Osteocyte (in vitro differentiated cells): ENCODE measurements around the gene SV2A. TPM values are rescaled to one million over a fixed set of nuclear protein-coding genes. Genes with fewer than 3 reads are reported as not detected.
A peak's percentile ranks its signal among the peaks of the same experiment; 100 is the strongest.

Experiments used
- DNase-seq: peaks from one replicate; pipeline ENCODE4 v3.0.0; 2021; ENCODE audit warnings: mixed read lengths; ENCODE audit not compliant: unreplicated experiment; ENCODE audit errors: extremely low spot score
- H3K27ac Mint-ChIP-seq: one replicate; pipeline ENCODE4 v1.8.0; 2021; ENCODE audit warnings: mild to moderate bottlenecking, mixed read lengths; ENCODE audit not compliant: unreplicated experiment
- H3K27me3 Mint-ChIP-seq: one replicate; pipeline ENCODE4 v1.8.0; 2021; ENCODE audit warnings: mixed read lengths; ENCODE audit not compliant: unreplicated experiment
- H3K36me3 Mint-ChIP-seq: one replicate; pipeline ENCODE4 v1.8.0; 2021; ENCODE audit warnings: mixed read lengths; ENCODE audit not compliant: unreplicated experiment
- H3K4me1 Mint-ChIP-seq: one replicate; pipeline ENCODE4 v1.8.0; 2021; ENCODE audit warnings: mixed read lengths; ENCODE audit not compliant: unreplicated experiment
- H3K4me3 Mint-ChIP-seq: one replicate; pipeline ENCODE4 v1.8.0; 2021; ENCODE audit warnings: mild to moderate bottlenecking, moderate library complexity, mixed read lengths; ENCODE audit not compliant: unreplicated experiment
- H3K9me3 Mint-ChIP-seq: one replicate; pipeline ENCODE4 v1.8.0; 2021; ENCODE audit warnings: mixed read lengths; ENCODE audit not compliant: unreplicated experiment
- CTCF ChIP-seq: fragments of 200-600 bp; sonication (generic); IDR thresholded peaks from 2 replicates; pipeline ENCODE4 v1.5.0; 2021; ENCODE audit warnings: antibody characterized with exemption, mild to moderate bottlenecking, moderate library complexity
- total RNA-seq: library from RNA; stranded (reverse); gene quantifications from 2 replicates; pipeline ENCODE4 v1.2.1, GENCODE V29; 2021

The SV2A gene
- total RNA-seq, 1 donor from 2014 or later: 16.7 TPM

DNA sequence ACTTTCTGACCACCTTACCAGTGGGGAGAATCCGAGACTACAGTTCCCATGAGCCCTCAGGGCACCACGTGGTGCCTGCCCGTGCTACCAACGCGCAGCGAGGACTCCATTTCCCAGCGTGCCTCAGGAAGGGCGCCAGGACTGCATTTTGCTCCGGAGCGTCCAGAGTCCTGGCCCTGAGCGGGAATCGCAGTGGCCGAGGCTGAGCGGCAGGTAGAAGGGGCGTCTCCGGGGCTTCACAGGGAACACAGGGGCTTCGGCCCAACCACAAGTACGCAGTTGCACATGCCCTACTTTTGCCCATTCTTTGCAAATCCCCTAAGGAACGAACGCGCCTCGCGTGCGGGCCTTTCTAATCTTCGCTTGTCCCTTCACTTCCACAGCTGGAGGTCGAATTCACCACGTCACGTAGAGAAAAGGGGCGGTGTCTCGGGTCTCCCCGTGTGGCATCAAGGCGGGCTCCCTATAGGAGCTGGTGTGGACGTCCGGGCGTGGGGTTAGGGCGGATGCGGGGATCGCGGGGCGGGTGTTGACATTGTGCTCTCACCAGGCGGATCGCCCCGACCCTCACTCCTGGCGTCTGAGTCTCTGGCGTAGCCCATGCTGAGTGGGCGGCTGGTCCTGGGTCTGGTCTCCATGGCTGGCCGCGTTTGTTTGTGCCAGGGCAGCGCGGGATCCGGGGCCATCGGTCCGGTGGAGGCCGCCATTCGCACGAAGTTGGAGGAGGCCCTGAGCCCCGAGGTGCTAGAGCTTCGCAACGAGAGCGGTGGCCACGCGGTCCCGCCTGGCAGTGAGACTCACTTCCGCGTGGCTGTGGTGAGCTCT, 18.0 kb downstream of the SV2A start, which contains the start of gene BOLA1:
BOLA1 (plus strand) TSS at position 109 of the 825 bp plus-strand sequence; CDS start at position 601, 492 bp downstream.
- Mint-ChIP-seq H3K9me3 (peaks cover 6% of the 10 kb centered on the region), H3K27ac (peak within 1 kb of the TSS; percentile 91), H3K36me3 (no peaks in the 10 kb centered on the region), H3K27me3 (no peaks in the 10 kb centered on the region), H3K4me1 (peaks cover 20% of the 10 kb centered on the region), H3K4me3 (peak within 1 kb of the TSS; percentile 88)
- TF ChIP-seq CTCF: no peak
- DNase-seq: peak; percentile 96

GRCh38 chr1:149896575-149896974, 21.1 kb downstream of the SV2A start:
- peaks cover 6% of the 10 kb centered on the region for H3K9me3 Mint-ChIP-seq
- no peak for DNase-seq
- no peak for TF ChIP-seq CTCF
- H3K27me3 Mint-ChIP-seq: no peaks in the 10 kb centered on the region
- no peak overlapping the region for H3K4me3 Mint-ChIP-seq
- H3K4me1 Mint-ChIP-seq: peaks cover 20% of the 10 kb centered on the region
- no peaks in the 10 kb centered on the region for H3K36me3 Mint-ChIP-seq
- no peak overlapping the region for H3K27ac Mint-ChIP-seq

- H3K4me3 Mint-ChIP-seq: no peak overlapping the region
Measured at GRCh38 chr1:149888999-149889289, 28.7 kb downstream of the SV2A start.

GRCh38 chr1:149888247-149888998, 29.2 kb downstream of the SV2A start:
- DNase-seq: peak; percentile 91
- Mint-ChIP-seq H3K36me3 (no peaks in the 10 kb centered on the region), H3K9me3 (no peaks in the 10 kb centered on the region), H3K27me3 (no peaks in the 10 kb centered on the region), H3K4me1 (peaks cover 3% of the 10 kb centered on the region), H3K4me3 (no peak overlapping the region), H3K27ac (no peak overlapping the region)
- peak; percentile 66 for TF ChIP-seq CTCF

More at GRCh38 chr1:149888999-149889289, 28.7 kb downstream of the SV2A start:
- no peaks in the 10 kb centered on the region for H3K27me3 Mint-ChIP-seq
- no peaks in the 10 kb centered on the region for H3K9me3 Mint-ChIP-seq
- DNase-seq: peak; percentile 51
- H3K36me3 Mint-ChIP-seq: no peaks in the 10 kb centered on the region
- no peak for TF ChIP-seq CTCF
- H3K27ac Mint-ChIP-seq: no peak overlapping the region
- peaks cover 3% of the 10 kb centered on the region for H3K4me1 Mint-ChIP-seq
